Measurements from ENCODE around the gene GEMIN4.

GEMIN4 gene

GRCh38 chr17:744937-745336 is 7.1 kb downstream of the GEMIN4 start:
- no peak for FAIRE-seq
- DNase-seq (ENCODE audit: low spot score), result no peak

GRCh38 chr17:743139-743538 is 8.9 kb downstream of the GEMIN4 start:
- FAIRE-seq (no peak), DNase-seq (ENCODE audit: low spot score) (no peak)

DNA sequence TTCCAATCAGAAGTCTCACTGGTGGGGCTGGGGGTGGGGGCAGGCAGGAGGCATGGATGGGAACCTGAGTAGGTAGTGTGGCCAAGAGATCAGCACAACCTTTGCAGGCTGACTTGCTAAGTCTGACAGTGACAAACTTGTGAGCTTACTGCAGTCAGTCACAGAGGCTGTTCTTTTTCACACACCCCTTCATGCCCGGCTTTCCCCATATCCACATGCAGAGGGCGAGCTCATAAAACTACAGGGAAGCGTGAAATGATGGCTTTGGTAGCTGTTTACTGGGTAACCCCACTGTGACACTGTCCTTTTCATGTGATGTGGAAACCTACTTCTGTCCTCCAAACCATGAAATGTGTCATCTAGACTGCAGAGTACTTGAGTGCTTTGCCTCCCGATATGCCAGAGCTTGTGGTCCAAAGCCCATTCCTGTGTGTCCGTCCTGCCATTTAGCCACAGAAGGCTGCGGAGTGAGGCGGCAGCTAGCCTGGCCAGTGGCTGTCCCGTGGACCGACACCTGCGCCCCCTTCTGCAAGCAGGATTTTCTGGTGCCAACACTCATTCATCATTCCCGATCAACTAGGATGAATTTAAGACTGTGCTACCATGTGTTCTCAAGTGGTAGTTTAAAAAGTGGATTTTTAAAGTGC is 9.8 kb downstream of the GEMIN4 start:
- FAIRE-seq, result no peak

DNA sequence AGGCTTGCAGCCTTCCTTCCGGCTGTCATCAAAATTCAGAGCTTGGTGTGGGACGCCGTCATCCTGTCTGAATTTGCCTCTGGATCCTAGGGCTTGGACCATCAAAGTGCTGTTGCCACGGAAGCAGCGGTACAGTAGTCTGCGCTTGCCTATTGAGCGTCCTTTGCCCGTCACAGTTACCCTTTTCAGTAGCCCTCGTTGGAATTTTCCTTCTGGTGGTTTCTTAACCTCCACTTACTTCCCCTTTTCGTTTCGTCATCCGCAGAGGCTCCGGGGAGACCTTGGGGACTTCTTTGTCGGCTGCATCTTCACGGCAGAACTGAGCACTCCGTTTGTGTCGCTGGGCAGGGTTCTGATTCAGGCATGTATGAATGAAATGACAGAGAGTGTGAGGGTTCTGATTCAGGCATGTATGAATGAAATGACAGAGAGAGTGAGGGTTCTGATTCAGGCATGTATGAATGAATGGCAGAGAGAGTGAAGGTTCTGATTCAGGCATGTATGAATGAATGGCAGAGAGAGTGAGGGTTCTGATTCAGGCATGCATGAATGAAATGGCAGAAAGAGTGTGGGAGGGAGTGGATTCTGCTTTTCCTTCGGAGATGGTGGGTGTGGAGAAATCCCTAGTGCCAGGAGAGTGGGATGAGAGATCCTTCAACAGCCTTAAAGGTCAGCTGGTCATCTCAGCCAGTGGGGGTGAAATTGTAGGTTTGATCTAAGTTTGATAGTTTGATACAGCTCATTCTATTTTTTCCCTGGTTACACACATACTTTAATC is 11.6 kb downstream of the GEMIN4 start:
- DNase-seq (ENCODE audit: low spot score) (no peak), FAIRE-seq (no peak)

More for the DNA sequence above, 9.8 kb downstream of the GEMIN4 start:
- DNase-seq (ENCODE audit: low spot score), result no peak

- FAIRE-seq (no peak), DNase-seq (ENCODE audit: low spot score) (no peak)
Observed at GRCh38 chr17:737561-738113, 14.4 kb downstream of the GEMIN4 start.

DNA sequence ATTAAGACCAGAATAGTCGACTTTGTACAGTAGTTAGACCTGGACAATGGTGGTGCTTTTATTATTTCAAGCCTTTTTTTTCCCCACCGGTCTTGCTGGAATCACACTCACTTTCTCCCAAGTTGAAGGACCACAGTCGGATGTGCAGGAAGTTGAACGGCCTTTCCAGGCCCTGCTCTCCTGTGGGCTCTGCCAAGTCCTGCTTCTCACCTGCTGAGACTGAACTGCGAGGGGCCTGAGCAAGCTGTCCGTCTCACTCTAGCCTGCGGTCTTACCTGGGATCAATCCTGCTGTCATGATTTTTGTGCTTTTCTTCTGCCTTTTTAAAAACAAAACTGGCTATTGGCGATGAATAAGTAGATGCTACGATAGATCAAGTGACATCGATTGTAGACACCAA is 18.3 kb downstream of the GEMIN4 start:
- no peak for FAIRE-seq

DNA sequence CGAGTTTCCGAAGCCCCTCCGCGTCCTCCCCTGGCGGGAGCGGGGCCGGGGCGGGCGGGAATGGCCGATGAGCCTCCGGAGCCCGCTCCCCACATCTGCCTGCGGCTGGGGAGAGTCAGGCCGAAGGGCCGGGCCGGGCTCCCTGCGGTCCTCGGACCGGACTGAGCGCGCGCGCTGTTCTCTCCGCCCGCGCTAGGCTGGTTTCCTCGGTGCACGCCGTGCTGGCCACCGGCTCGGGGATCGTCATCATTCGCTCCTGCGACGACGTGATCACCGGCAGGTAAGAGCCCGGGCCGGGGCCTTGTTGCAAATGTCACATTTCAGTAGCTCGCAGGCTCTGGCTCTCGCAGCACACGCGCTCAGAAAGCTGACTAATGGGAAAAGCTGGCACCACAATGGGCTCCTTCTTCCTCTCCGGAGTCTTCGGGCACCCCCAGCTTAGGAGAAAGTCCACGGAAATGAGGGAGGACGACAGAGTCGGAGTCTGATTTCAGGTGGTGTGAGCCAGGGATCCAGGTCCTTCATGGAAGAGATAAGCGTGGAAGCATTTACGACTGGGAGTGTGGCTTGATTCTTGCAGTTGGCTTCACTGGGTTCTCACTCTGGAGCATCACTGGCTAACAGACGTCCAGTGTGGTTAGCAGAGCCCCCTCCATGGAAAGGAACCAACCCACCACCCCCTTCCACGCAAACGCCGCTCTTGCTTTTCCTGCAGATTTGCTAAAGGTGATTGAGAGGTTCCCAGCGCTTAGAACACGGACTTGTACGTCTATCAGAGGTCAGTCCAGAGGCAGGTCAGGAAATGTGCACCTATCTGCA is 19.0 kb downstream of the GEMIN4 start:
- FAIRE-seq (no peak), DNase-seq (ENCODE audit: low spot score) (peak; percentile 25)

More for the DNA sequence above, 18.3 kb downstream of the GEMIN4 start:
- DNase-seq (ENCODE audit: low spot score), result no peak

GRCh38 chr17:732067-732901 is 19.8 kb downstream of the GEMIN4 start, which contains the start of gene TLCD3A:
Gene TLCD3A (plus strand): TSS chr17:732596. CDS start chr17:732648, 52 bp downstream.
- FAIRE-seq (no peak), DNase-seq (ENCODE audit: low spot score) (peak; percentile 27)

DNA sequence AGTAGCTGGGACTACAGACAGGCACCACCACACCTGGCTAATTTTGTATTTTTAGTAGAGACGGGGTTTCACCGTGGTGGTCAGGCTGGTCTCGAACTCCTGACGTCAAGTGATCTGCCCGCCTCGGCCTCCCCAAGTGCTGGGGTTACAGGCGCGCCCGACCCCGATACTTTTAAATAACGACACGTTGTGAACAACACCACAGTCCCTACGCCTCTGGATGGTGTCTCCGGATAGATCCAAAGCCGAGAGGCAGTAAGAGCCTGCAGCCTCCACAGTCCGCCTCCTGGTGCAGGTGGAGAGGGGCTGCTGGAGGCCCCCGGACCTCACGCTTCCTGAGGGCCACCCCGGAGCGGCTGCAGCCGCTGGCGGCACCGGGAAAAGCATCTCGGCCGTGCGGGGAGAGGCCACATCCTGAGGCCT is 20.4 kb downstream of the GEMIN4 start:
- DNase-seq (ENCODE audit: low spot score), result no peak
- no peak for FAIRE-seq

- DNase-seq (ENCODE audit: low spot score) (no peak), FAIRE-seq (no peak)
Observed at GRCh38 chr17:728911-729310, 23.2 kb downstream of the GEMIN4 start.

GRCh38 chr17:726271-726919 is 25.7 kb downstream of the GEMIN4 start:
- FAIRE-seq (no peak), DNase-seq (ENCODE audit: low spot score) (no peak)

- DNase-seq (ENCODE audit: low spot score) (no peak), FAIRE-seq (no peak)
Observed at GRCh38 chr17:725746-726145, 26.3 kb downstream of the GEMIN4 start.

- DNase-seq (ENCODE audit: low spot score), result no peak
- FAIRE-seq, result no peak
Observed at GRCh38 chr17:725084-725483, 27.0 kb downstream of the GEMIN4 start.

- FAIRE-seq (no peak), DNase-seq (ENCODE audit: low spot score) (no peak)
Observed at GRCh38 chr17:721540-721937, 30.5 kb downstream of the GEMIN4 start.

- FAIRE-seq, result no peak
- no peak for DNase-seq (ENCODE audit: low spot score)
Observed at GRCh38 chr17:720706-721539, 31.1 kb downstream of the GEMIN4 start.

DNA sequence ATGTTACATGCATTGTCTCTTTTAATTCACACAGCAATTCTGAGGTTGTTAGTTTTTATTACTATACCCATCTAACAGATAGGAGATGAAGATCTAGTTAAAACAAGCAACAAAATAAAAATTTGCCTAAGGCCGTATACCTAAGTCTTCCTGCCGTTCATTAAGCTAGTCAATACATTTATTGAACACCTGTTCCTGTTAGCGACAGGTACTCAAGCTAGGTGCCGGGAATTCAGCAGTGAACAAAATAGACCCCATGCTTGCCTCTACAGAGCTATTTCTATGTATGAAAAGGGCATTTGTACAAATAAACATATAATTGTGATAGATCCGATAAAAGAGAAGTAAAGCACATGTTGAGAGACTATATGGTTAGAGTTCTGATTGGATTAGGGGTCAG is 34.0 kb downstream of the GEMIN4 start:
- no peak for FAIRE-seq
- no peak for DNase-seq (ENCODE audit: low spot score)

DNA sequence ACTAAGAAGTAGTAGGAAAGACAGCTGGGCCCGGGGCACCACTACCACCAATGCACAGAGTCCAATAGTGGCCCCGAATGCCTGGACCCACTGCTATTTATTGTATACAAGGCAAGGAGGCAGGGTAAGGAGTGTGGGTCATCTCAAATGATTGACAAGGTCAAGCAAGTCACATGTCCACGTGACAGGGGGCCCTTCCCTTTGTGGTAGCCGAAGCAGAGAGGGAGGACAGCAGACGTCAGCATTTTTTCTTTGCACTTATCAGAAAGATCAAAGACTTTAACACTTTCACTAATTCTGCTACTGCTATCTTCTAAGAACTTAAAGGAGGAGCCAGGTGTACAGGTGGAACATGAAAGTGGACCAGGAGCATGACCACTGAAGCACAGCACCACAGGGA is 43.9 kb downstream of the GEMIN4 start:
- no peak for FAIRE-seq
- no peak for DNase-seq (ENCODE audit: low spot score)

GRCh38 chr17:705863-706262 is 46.2 kb downstream of the GEMIN4 start:
- no peak for DNase-seq (ENCODE audit: low spot score)
- no peak for FAIRE-seq

- DNase-seq (ENCODE audit: low spot score), result no peak
- FAIRE-seq, result no peak
Observed at GRCh38 chr17:705011-705410, 47.1 kb downstream of the GEMIN4 start.

All from RCC 7860 (cell line).